Lower leg skin (tissue), 4 donors: ENCODE measurements around the gene ATR. TPM values are rescaled to one million over a fixed set of nuclear protein-coding genes. Genes with fewer than 3 reads are reported as not detected.
"Not testable (repeated sequence)": the region's sequence is repeated elsewhere in the genome, so short reads cannot be mapped to it uniquely, and the experiment has no call there.

Source experiments
- DNase-seq, 2 donors: peaks; one replicate each; pipeline ENCODE4 v3.0.0-alpha.2; 2019; ENCODE audit warnings: low spot score in 2 of 2
- H3K4me3 ChIP-seq: fragments of 200-600 bp; sonication (generic); 2 replicates; pipeline ENCODE4 v1.5.1; 2017; ENCODE audit warnings: mild to moderate bottlenecking, low read depth; ENCODE audit not compliant: poor library complexity, severe bottlenecking
- CTCF ChIP-seq, 3 donors: fragments of 450-650 bp; IDR thresholded peaks; one replicate each; pipeline ENCODE4 v1.5.1; 2016; ENCODE audit warnings: antibody characterized with exemption in 3 of 3, mild to moderate bottlenecking in 3 of 3, moderate library complexity in 2 of 3
- POLR2A ChIP-seq, 2 donors: fragments of 450-650 bp; IDR thresholded peaks; one replicate each; pipeline ENCODE4 v1.6.1; 2016 to 2017; ENCODE audit warnings: antibody characterized with exemption in 2 of 2, mild to moderate bottlenecking in 1 of 2, moderate library complexity in 1 of 2
- WGBS, 2 donors: methylation state at CpG; one replicate each; pipeline ENCODE4 v1.1.5; 2018; 5-methylcytosine and 5-hydroxymethylcytosine counted together
- intact Hi-C: fragments of 100-400 bp; cut with DNase I; formaldehyde crosslinking; loops from one replicate; pipeline ENCODE4 v1.15.0; 2023; ENCODE audit warnings: low total_unique reads
- total RNA-seq, 4 donors: library from RNA; depleted of rRNA; stranded (reverse); fragments of >200 nt; gene quantifications; one replicate each; pipeline ENCODE4 v1.1.0, GENCODE V29; 2016

Gene ATR
- total RNA-seq, 4 donors from 2014 or later = 12.9 to 24.4 (median 18.6) TPM

GRCh38 chr3:142588703-142589102 lies 10.2 kb upstream of the ATR start:
- 49 to 68% methylated on average over 1 of the region's 1 CpG for WGBS, 2 donors
- H3K4me3 ChIP-seq = no peak overlapping the region
- intact Hi-C loops = loop anchor here (10.0 kb wide), 1 partner anchor 396 kb away; no protein-coding TSS in a partner anchor
- DNase-seq = no peak
- TF ChIP-seq POLR2A (IDR thresholded peaks at IDR 0.05) (no peak), CTCF (IDR thresholded peaks at IDR 0.05) (no peak)

- peak in 1 of 2 donors; percentile 38 for DNase-seq
- TF ChIP-seq CTCF (IDR thresholded peaks at IDR 0.05) (no peak), POLR2A (IDR thresholded peaks at IDR 0.05) (no peak)
- WGBS, 2 donors = 44 to 46% methylated on average over 2 of the region's 2 CpGs
- no peak overlapping the region for H3K4me3 ChIP-seq
- intact Hi-C loops = loop anchor here (10.0 kb wide), 1 partner anchor 398 kb away; no protein-coding TSS in a partner anchor
Observed at GRCh38 chr3:142586803-142587406, 8.4 kb upstream of the ATR start.

- WGBS, 2 donors = 83 to 92% methylated on average over 11 of the region's 11 CpGs
- H3K4me3 ChIP-seq, DNase-seq: not testable (repeated sequence)
- intact Hi-C loops = loop anchor here (10.0 kb wide), 1 partner anchor 404 kb away; no protein-coding TSS in a partner anchor
Observed at GRCh38 chr3:142581070-142581469, 2.5 kb upstream of the ATR start.

- 92% methylated on average over 1 of the region's 1 CpG for WGBS, 2 donors
Observed at GRCh38 chr3:142580061-142580423, 1.5 kb upstream of the ATR start.

GRCh38 chr3:142577696-142578328 lies 721 bp downstream of the ATR start:
- no peak for DNase-seq
- intact Hi-C loops = no loop called here
- peak overlapping the region; percentile 98 for H3K4me3 ChIP-seq
- WGBS, 2 donors = 9 to 12% methylated on average over 12 of the region's 12 CpGs
- TF ChIP-seq CTCF (IDR thresholded peaks at IDR 0.05) (no peak), POLR2A (IDR thresholded peaks at IDR 0.05) (no peak)

More at GRCh38 chr3:142580061-142580423, 1.5 kb upstream of the ATR start:
- no peak for DNase-seq
- intact Hi-C loops = loop anchor here (10.0 kb wide), 1 partner anchor 405 kb away; no protein-coding TSS in a partner anchor
- TF ChIP-seq POLR2A (IDR thresholded peaks at IDR 0.05) = no peak
- no peak for TF ChIP-seq CTCF (IDR thresholded peaks at IDR 0.05)
- H3K4me3 ChIP-seq = no peak overlapping the region

GRCh38 chr3:142576792-142577191 lies 1.7 kb downstream of the ATR start:
- H3K4me3 ChIP-seq = no peak overlapping the region
- intact Hi-C loops = no loop called here
- TF ChIP-seq POLR2A (IDR thresholded peaks at IDR 0.05) = no peak
- no peak for TF ChIP-seq CTCF (IDR thresholded peaks at IDR 0.05)
- DNase-seq = no peak
